Activated naive CD8-positive, alpha-beta T cell treated with anti-CD3 and anti-CD28 coated beads, Interleukin-2, amount 10 ng/mL, durations not matched to agents 7 days and 5 days (primary cell): Measurements from ENCODE around the gene NSUN7. TPM values are rescaled to one million over a fixed set of nuclear protein-coding genes. Genes with fewer than 3 reads are reported as not detected.

ENCODE experiments used
- ATAC-seq: fragments of 150-1000 bp; cut with Tn5 transposase; one replicate; pipeline ENCODE4 v1.10.0; 2021; ENCODE audit warnings: low read depth, moderate library complexity
- POLR2A ChIA-PET: fragments of 350-600 bp; sonication (Branson Sonifier 250); formaldehyde crosslinking; loops from one replicate; lab custom pipeline; 2021; ENCODE audit warnings: antibody characterized with exemption; lab: Charles Lee
- DNase-seq: peaks from one replicate; pipeline ENCODE4 v3.0.0; 2021
- H3K27ac Mint-ChIP-seq: one replicate; pipeline ENCODE4 v1.8.0; 2022; ENCODE audit warnings: mild to moderate bottlenecking, mixed read lengths
- H3K27me3 Mint-ChIP-seq: one replicate; pipeline ENCODE4 v1.8.0; 2022; ENCODE audit warnings: mild to moderate bottlenecking, moderate library complexity, mixed read lengths
- H3K36me3 Mint-ChIP-seq: one replicate; pipeline ENCODE4 v1.8.0; 2021; ENCODE audit warnings: mild to moderate bottlenecking, mixed read lengths
- H3K4me1 Mint-ChIP-seq: one replicate; pipeline ENCODE4 v1.8.0; 2021; ENCODE audit warnings: mixed read lengths
- H3K4me3 Mint-ChIP-seq: one replicate; pipeline ENCODE4 v1.8.0; 2022; ENCODE audit warnings: mild to moderate bottlenecking, moderate library complexity, mixed read lengths
- H3K9me3 Mint-ChIP-seq: one replicate; pipeline ENCODE4 v1.8.0; 2021; ENCODE audit warnings: mixed read lengths
- total RNA-seq, 2 experiments: library from RNA; stranded (reverse); gene quantifications; one replicate each; pipeline ENCODE4 v1.2.3, GENCODE V29; 2021

The NSUN7 gene
- total RNA-seq, 2 experiments from 2014 or later, result 0.25 to 0.34 TPM

GRCh38 chr4:40831146-40831907, 81.6 kb downstream of the NSUN7 start:
- no peak for ATAC-seq
- no peak for DNase-seq
- H3K27me3 Mint-ChIP-seq, result no peaks in the 10 kb centered on the region
- no peaks in the 10 kb centered on the region for H3K36me3 Mint-ChIP-seq
- H3K4me1 Mint-ChIP-seq, result no peaks in the 10 kb centered on the region
- POLR2A ChIA-PET, result no interaction called here
- no peak overlapping the region for H3K4me3 Mint-ChIP-seq
- no peaks in the 10 kb centered on the region for H3K9me3 Mint-ChIP-seq
- no peak overlapping the region for H3K27ac Mint-ChIP-seq

GRCh38 chr4:40832175-40832574, 82.4 kb downstream of the NSUN7 start:
- no peak overlapping the region for H3K4me3 Mint-ChIP-seq
- POLR2A ChIA-PET, result no interaction called here
- no peak overlapping the region for H3K27ac Mint-ChIP-seq
- DNase-seq (no peak), ATAC-seq (no peak)
- no peaks in the 10 kb centered on the region for H3K9me3 Mint-ChIP-seq
- no peaks in the 10 kb centered on the region for H3K36me3 Mint-ChIP-seq
- no peaks in the 10 kb centered on the region for H3K4me1 Mint-ChIP-seq
- no peaks in the 10 kb centered on the region for H3K27me3 Mint-ChIP-seq

- POLR2A ChIA-PET, result interaction anchor here (0.6 kb wide), 1 partner anchor 65 kb away, joined by 5 read pairs; no protein-coding TSS in a partner anchor
- no peak for ATAC-seq
- Mint-ChIP-seq H3K27ac (no peak overlapping the region), H3K36me3 (no peaks in the 10 kb centered on the region), H3K27me3 (no peaks in the 10 kb centered on the region), H3K4me3 (no peak overlapping the region), H3K4me1 (no peaks in the 10 kb centered on the region), H3K9me3 (no peaks in the 10 kb centered on the region)
- DNase-seq, result no peak
These were observed 83.5 kb downstream of the NSUN7 start for GRCh38 chr4:40833212-40833611.

- DNase-seq (no peak), ATAC-seq (no peak)
- H3K4me3 Mint-ChIP-seq, result no peak overlapping the region
- peaks cover 4% of the 10 kb centered on the region for H3K4me1 Mint-ChIP-seq
- POLR2A ChIA-PET, result no interaction called here
- H3K27ac Mint-ChIP-seq, result no peak overlapping the region
- H3K27me3 Mint-ChIP-seq, result no peaks in the 10 kb centered on the region
- no peaks in the 10 kb centered on the region for H3K9me3 Mint-ChIP-seq
- no peaks in the 10 kb centered on the region for H3K36me3 Mint-ChIP-seq
These were observed 87.5 kb downstream of the NSUN7 start for GRCh38 chr4:40837094-40837870.

GRCh38 chr4:40838742-40839141, 89.0 kb downstream of the NSUN7 start:
- POLR2A ChIA-PET, result no interaction called here
- ATAC-seq (no peak), DNase-seq (no peak)
- Mint-ChIP-seq H3K4me1 (peaks cover 7% of the 10 kb centered on the region), H3K9me3 (no peaks in the 10 kb centered on the region), H3K27ac (no peak overlapping the region), H3K36me3 (no peaks in the 10 kb centered on the region), H3K27me3 (no peaks in the 10 kb centered on the region), H3K4me3 (no peak overlapping the region)

- H3K9me3 Mint-ChIP-seq, result no peaks in the 10 kb centered on the region
- ATAC-seq (no peak), DNase-seq (no peak)
- peaks cover 7% of the 10 kb centered on the region for H3K4me1 Mint-ChIP-seq
- H3K4me3 Mint-ChIP-seq, result no peak overlapping the region
- no peaks in the 10 kb centered on the region for H3K36me3 Mint-ChIP-seq
- POLR2A ChIA-PET, result no interaction called here
- H3K27me3 Mint-ChIP-seq, result no peaks in the 10 kb centered on the region
- H3K27ac Mint-ChIP-seq, result no peak overlapping the region
These were observed 90.7 kb downstream of the NSUN7 start for GRCh38 chr4:40840255-40840984.

GRCh38 chr4:40840985-40841571, 91.3 kb downstream of the NSUN7 start:
- no peaks in the 10 kb centered on the region for H3K36me3 Mint-ChIP-seq
- no peak overlapping the region for H3K27ac Mint-ChIP-seq
- peaks cover 7% of the 10 kb centered on the region for H3K4me1 Mint-ChIP-seq
- ATAC-seq (peak; percentile 81), DNase-seq (peak; percentile 72)
- H3K27me3 Mint-ChIP-seq, result no peaks in the 10 kb centered on the region
- POLR2A ChIA-PET, result no interaction called here
- no peaks in the 10 kb centered on the region for H3K9me3 Mint-ChIP-seq
- H3K4me3 Mint-ChIP-seq, result no peak overlapping the region

- H3K9me3 Mint-ChIP-seq, result no peaks in the 10 kb centered on the region
- peaks cover 7% of the 10 kb centered on the region for H3K4me1 Mint-ChIP-seq
- DNase-seq (no peak), ATAC-seq (no peak)
- peaks cover 8% of the 10 kb centered on the region for H3K27me3 Mint-ChIP-seq
- no peak overlapping the region for H3K27ac Mint-ChIP-seq
- POLR2A ChIA-PET, result no interaction called here
- no peaks in the 10 kb centered on the region for H3K36me3 Mint-ChIP-seq
- H3K4me3 Mint-ChIP-seq, result no peak overlapping the region
These were observed 92.6 kb downstream of the NSUN7 start for GRCh38 chr4:40842318-40842717.

- POLR2A ChIA-PET, result no interaction called here
- Mint-ChIP-seq H3K27me3 (peaks cover 13% of the 10 kb centered on the region), H3K36me3 (no peaks in the 10 kb centered on the region)
These were observed 93.1 kb downstream of the NSUN7 start for GRCh38 chr4:40842725-40843423.

GRCh38 chr4:40843696-40844095, 93.9 kb downstream of the NSUN7 start:
- Mint-ChIP-seq H3K4me1 (peaks cover 7% of the 10 kb centered on the region), H3K27me3 (peaks cover 17% of the 10 kb centered on the region), H3K9me3 (no peaks in the 10 kb centered on the region), H3K4me3 (no peak overlapping the region), H3K36me3 (no peaks in the 10 kb centered on the region), H3K27ac (no peak overlapping the region)
- ATAC-seq, result peak; percentile 78
- POLR2A ChIA-PET, result no interaction called here
- DNase-seq, result no peak

More at GRCh38 chr4:40842725-40843423, 93.1 kb downstream of the NSUN7 start:
- DNase-seq, result no peak
- no peak for ATAC-seq
- Mint-ChIP-seq H3K4me1 (peaks cover 7% of the 10 kb centered on the region), H3K27ac (no peak overlapping the region), H3K9me3 (no peaks in the 10 kb centered on the region), H3K4me3 (no peak overlapping the region)

- H3K36me3 Mint-ChIP-seq, result no peaks in the 10 kb centered on the region
- peaks cover 21% of the 10 kb centered on the region for H3K27me3 Mint-ChIP-seq
- H3K4me1 Mint-ChIP-seq, result peaks cover 7% of the 10 kb centered on the region
- POLR2A ChIA-PET, result no interaction called here
- no peak overlapping the region for H3K27ac Mint-ChIP-seq
- no peak for ATAC-seq
- DNase-seq, result no peak
- no peaks in the 10 kb centered on the region for H3K9me3 Mint-ChIP-seq
- H3K4me3 Mint-ChIP-seq, result no peak overlapping the region
These were observed 94.5 kb downstream of the NSUN7 start for GRCh38 chr4:40844261-40844660.

- DNase-seq (no peak), ATAC-seq (no peak)
- peaks cover 26% of the 10 kb centered on the region for H3K27me3 Mint-ChIP-seq
- no peaks in the 10 kb centered on the region for H3K9me3 Mint-ChIP-seq
- H3K4me3 Mint-ChIP-seq, result no peak overlapping the region
- peaks cover 7% of the 10 kb centered on the region for H3K4me1 Mint-ChIP-seq
- H3K27ac Mint-ChIP-seq, result no peak overlapping the region
- no peaks in the 10 kb centered on the region for H3K36me3 Mint-ChIP-seq
- POLR2A ChIA-PET, result no interaction called here
These were observed 95.5 kb downstream of the NSUN7 start for GRCh38 chr4:40845154-40845835.
